NB4 (cell line): Measurements from ENCODE around the gene PREPL.

Experiments used
- CTCF ChIP-seq: IDR thresholded peaks from one replicate; pipeline ENCODE4 v1.5.1; 2012; ENCODE audit warnings: low read depth, low read length
- MYC ChIP-seq: IDR thresholded peaks from 2 replicates; pipeline ENCODE4 v1.6.1; 2011; ENCODE audit warnings: low read depth, low read length
- POLR2A ChIP-seq: IDR thresholded peaks from 2 replicates; pipeline ENCODE4 v1.6.1; 2011; ENCODE audit warnings: mild to moderate bottlenecking; ENCODE audit not compliant: insufficient read length; ENCODE audit errors: extremely low read depth

- no peak for TF ChIP-seq MYC
- no peak for TF ChIP-seq CTCF
- TF ChIP-seq POLR2A: no peak
Measured at GRCh38 chr2:44273076-44273475, 88.2 kb downstream of the PREPL start.
